Panc1 (cell line): ENCODE results near the gene TMC3. TPM values are rescaled to one million over a fixed set of nuclear protein-coding genes. Genes with fewer than 3 reads are reported as not detected.

Experiments used
- ATAC-seq: fragments of 200-7000 bp; cut with Tn5 transposase; 2 replicates; pipeline ENCODE4 v1.9.1; 2020; ENCODE audit warnings: mild to moderate bottlenecking, moderate library complexity
- BruUV-seq: library from RNA; stranded (reverse); fragments of 400-500 nt; replicated peaks from 2 replicates; lab custom pipeline; 2021; lab: Mats Ljungman, UMichigan
- CTCF ChIA-PET: fragments of 300-600 bp; sonication (Branson Sonifier 250); formaldehyde crosslinking; loops from one replicate; lab custom pipeline; 2022; ENCODE audit warnings: antibody characterized with exemption; lab: Charles Lee
- POLR2A ChIA-PET: fragments of 300-600 bp; sonication (Branson Sonifier 250); formaldehyde crosslinking; loops from one replicate; lab custom pipeline; 2022; ENCODE audit warnings: antibody characterized with exemption; lab: Charles Lee
- DNase-seq: peaks from one replicate; pipeline ENCODE4 v3.0.0-alpha.2; 2010; ENCODE audit warnings: low read depth, low spot score
- H3K27ac ChIP-seq: 2 replicates; pipeline ENCODE4 v1.5.1; 2011; ENCODE audit warnings: mild to moderate bottlenecking, low read length, inconsistent platforms
- H3K27me3 ChIP-seq: fragments of 200-500 bp; sonication (Bioruptor generic); 2 replicates; pipeline ENCODE4 v1.6.0; 2014; ENCODE audit warnings: low read length, inconsistent platforms; ENCODE audit not compliant: control insufficient read depth, insufficient read depth
- H3K36me3 ChIP-seq: fragments of 200-500 bp; sonication (Bioruptor generic); 2 replicates; pipeline ENCODE4 v1.5.1; 2014; ENCODE audit warnings: inconsistent platforms, mild to moderate bottlenecking, low read length, moderate library complexity; ENCODE audit not compliant: control insufficient read depth, insufficient read depth
- H3K4me1 ChIP-seq: 2 replicates; pipeline ENCODE4 v1.5.1; 2011; ENCODE audit warnings: inconsistent platforms, mild to moderate bottlenecking, low read length, moderate library complexity; ENCODE audit not compliant: control insufficient read depth, insufficient read depth
- H3K4me3 ChIP-seq, 2 experiments: 2 replicates each; pipeline ENCODE4 v1.5.1; 2011 to 2012; ENCODE audit warnings: low read depth in 2 of 2, low read length in 2 of 2, mild to moderate bottlenecking in 2 of 2, inconsistent platforms in 1 of 2, moderate library complexity in 1 of 2
- H3K9me3 ChIP-seq: fragments of 200-500 bp; sonication (Bioruptor generic); 2 replicates; pipeline ENCODE4 v1.5.1; 2014; ENCODE audit warnings: low read depth, mild to moderate bottlenecking, inconsistent platforms, low read length, moderate library complexity; ENCODE audit not compliant: control insufficient read depth, insufficient read depth
- CTCF ChIP-seq: fragments of 450-650 bp; IDR thresholded peaks from 2 replicates; pipeline ENCODE4 v1.5.1; 2017; ENCODE audit warnings: mild to moderate bottlenecking
- POLR2AphosphoS5 ChIP-seq: IDR thresholded peaks from 2 replicates; pipeline ENCODE4 v1.6.1; 2012; ENCODE audit warnings: mild to moderate bottlenecking, low read depth, low read length, moderate library complexity
- REST ChIP-seq, 2 experiments: IDR thresholded peaks; 2 replicates each; pipeline ENCODE4 v1.6.1; 2011 to 2012; ENCODE audit warnings: low read depth in 2 of 2, control low read depth in 1 of 2, low read length in 1 of 2, mild to moderate bottlenecking in 1 of 2, moderate library complexity in 1 of 2; ENCODE audit not compliant: insufficient read depth in 1 of 2
- SIN3A ChIP-seq: IDR thresholded peaks from 2 replicates; pipeline ENCODE4 v1.6.1; 2012; ENCODE audit warnings: low read depth, mild to moderate bottlenecking, low read length, moderate library complexity, borderline replicate concordance; ENCODE audit not compliant: insufficient read depth
- TCF7L2 ChIP-seq: IDR thresholded peaks from 2 replicates; pipeline ENCODE4 v1.6.1; 2011; ENCODE audit warnings: mild to moderate bottlenecking, low read depth, low read length, inconsistent platforms
- in situ Hi-C: cut with HindIII; loops from 2 replicates; pipeline ENCODE4 v1.10.0; 2016; ENCODE audit warnings: low sequenced_read_pairs, low pct_unique_long_range_greater_than_20kb
- intact Hi-C: fragments of 100-400 bp; cut with micrococcal nuclease; formaldehyde crosslinking; loops from one replicate; pipeline ENCODE4 v1.10.0; 2022; ENCODE audit not compliant: unreplicated experiment
- total RNA-seq: library from RNA; stranded (reverse); gene quantifications from one replicate; pipeline ENCODE4 v1.2.1, GENCODE V29; 2021; ENCODE audit not compliant: unreplicated experiment

Gene TMC3
- total RNA-seq, 1 experiment from 2014 or later, result not detected

GRCh38 chr15:81296186-81296585 is 77.8 kb downstream of the TMC3 start:
- intact Hi-C loops (no loop called here), in situ Hi-C loops (no loop called here)
- no peaks in the 10 kb centered on the region for H3K4me1 ChIP-seq
- ChIA-PET POLR2A (no interaction called here), CTCF (no interaction called here)
- ATAC-seq (no peak), DNase-seq (no peak)
- H3K27ac ChIP-seq, result no peak overlapping the region
- BruUV-seq, result no TSS peak
- no peaks in the 10 kb centered on the region for H3K9me3 ChIP-seq
- H3K4me3 ChIP-seq, result no peak overlapping the region
- no peaks in the 10 kb centered on the region for H3K36me3 ChIP-seq
- peaks cover 5% of the 10 kb centered on the region for H3K27me3 ChIP-seq
- TF ChIP-seq POLR2AphosphoS5 (no peak), TCF7L2 (no peak), CTCF (no peak), REST (IDR thresholded peaks at IDR 0.05; ENCODE audit: insufficient read depth in 1 of 2, low read depth in 2 of 2, low read length in 1 of 2) (no peak), SIN3A (no peak)

- intact Hi-C loops, result no loop called here
- TF ChIP-seq SIN3A (no peak), REST (IDR thresholded peaks at IDR 0.05; ENCODE audit: insufficient read depth in 1 of 2, low read depth in 2 of 2, low read length in 1 of 2) (no peak), TCF7L2 (no peak), CTCF (no peak), POLR2AphosphoS5 (no peak)
- Histone ChIP-seq H3K4me3 (no peak overlapping the region), H3K4me1 (no peaks in the 10 kb centered on the region), H3K9me3 (no peaks in the 10 kb centered on the region), H3K27me3 (peaks cover 6% of the 10 kb centered on the region), H3K27ac (no peak overlapping the region), H3K36me3 (no peaks in the 10 kb centered on the region)
- ChIA-PET CTCF (no interaction called here), POLR2A (no interaction called here)
- DNase-seq (no peak), ATAC-seq (no peak)
- no TSS peak for BruUV-seq
- in situ Hi-C loops, result no loop called here
Observed at GRCh38 chr15:81295486-81296121, 78.4 kb downstream of the TMC3 start.
